ENCODE results near the gene LTBP2. TPM values are rescaled to one million over a fixed set of nuclear protein-coding genes. Genes with fewer than 3 reads are reported as not detected.

The LTBP2 gene
- total RNA-seq, 2 experiments from 2014 or later: 0.04 to 0.37 TPM

DNA sequence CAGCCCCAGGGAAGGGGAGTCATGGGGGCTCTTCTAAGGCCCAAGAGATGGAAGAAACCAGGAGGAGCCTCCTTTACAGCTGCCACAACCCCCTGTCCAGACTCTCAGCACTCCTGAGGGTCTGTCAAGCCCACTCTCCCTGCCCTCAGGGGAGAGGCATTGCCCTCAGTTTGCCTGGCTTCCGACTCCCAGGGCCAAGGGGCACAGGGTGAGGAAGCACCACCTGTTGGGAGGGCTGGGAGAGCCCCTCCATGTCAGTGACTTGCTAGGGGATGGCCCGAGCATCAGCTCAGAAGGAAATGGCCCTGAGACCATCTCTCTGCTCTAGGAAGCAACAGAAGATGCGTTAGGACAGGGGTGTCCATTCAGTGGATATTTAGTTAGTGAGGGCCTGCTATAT, 36.1 kb downstream of the LTBP2 start:
- Mint-ChIP-seq H3K27me3 (peaks cover 4% of the 10 kb centered on the region), H3K9me3 (ENCODE audit: low read depth) (no peaks in the 10 kb centered on the region), H3K4me3 (no peak overlapping the region), H3K36me3 (ENCODE audit: low read depth) (no peaks in the 10 kb centered on the region), H3K27ac (no peak overlapping the region), H3K4me1 (peaks cover 49% of the 10 kb centered on the region)
- intact Hi-C loops (cut with DNase I, micrococcal nuclease): no loop called here
- ChIA-PET CTCF (interaction anchor here (1.0 kb wide), 1 partner anchor 33 kb away, joined by 6 read pairs; no protein-coding TSS in a partner anchor), POLR2A (no interaction called here)
- ATAC-seq (no peak), DNase-seq (no peak)

DNA sequence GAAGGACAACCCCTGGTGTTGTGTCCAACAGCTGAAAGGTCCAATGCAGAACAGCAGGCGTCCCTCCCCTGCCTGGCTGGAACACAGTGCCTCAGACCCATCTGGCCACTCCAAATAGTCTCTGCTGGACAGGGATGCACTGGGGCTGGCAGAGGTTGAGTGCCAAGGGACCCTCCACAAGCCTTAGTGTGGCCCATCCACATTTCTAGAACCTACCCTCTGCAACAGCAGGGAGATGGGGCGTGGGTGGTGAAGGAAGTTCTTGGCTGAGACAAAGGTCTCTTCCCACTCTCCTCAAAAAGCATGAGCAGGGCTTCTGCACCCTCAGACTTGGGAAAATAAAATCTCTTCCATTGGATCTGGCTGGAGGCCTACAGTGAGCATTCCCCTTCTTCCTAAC, 36.5 kb downstream of the LTBP2 start:
- H3K27me3 Mint-ChIP-seq: peaks cover 4% of the 10 kb centered on the region
- H3K36me3 Mint-ChIP-seq (ENCODE audit: low read depth): no peaks in the 10 kb centered on the region
- POLR2A ChIA-PET: no interaction called here
- intact Hi-C loops (cut with DNase I, micrococcal nuclease): no loop called here
- DNase-seq (no peak), ATAC-seq (no peak)
- no peak overlapping the region for H3K27ac Mint-ChIP-seq
- CTCF ChIA-PET: interaction anchor here (0.9 kb wide), 1 partner anchor 87 kb away, joined by 3 read pairs; no protein-coding TSS in a partner anchor
- H3K4me1 Mint-ChIP-seq: peaks cover 47% of the 10 kb centered on the region
- H3K4me3 Mint-ChIP-seq: no peak overlapping the region
- no peaks in the 10 kb centered on the region for H3K9me3 Mint-ChIP-seq (ENCODE audit: low read depth)

DNA sequence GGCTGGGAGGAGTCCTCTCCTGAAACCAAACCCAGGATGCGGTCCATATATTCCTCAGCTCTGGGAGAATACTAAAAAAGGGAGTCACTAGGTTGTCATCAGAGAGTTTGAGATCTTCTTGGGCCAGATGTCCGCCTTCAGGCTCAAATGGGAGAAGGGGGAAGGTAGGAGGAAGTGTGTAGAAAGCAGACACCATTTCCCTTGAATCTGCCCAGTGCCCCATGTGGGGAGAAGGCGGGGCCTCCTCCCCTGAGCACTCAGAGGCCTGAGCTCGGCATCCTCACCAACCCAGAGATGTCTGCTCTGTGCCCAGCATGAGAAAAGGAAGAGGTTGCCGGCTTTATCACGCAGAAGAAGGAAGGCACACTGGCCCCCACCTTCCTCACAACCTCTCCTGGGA, 37.3 kb downstream of the LTBP2 start:
- intact Hi-C loops (cut with DNase I, micrococcal nuclease): loop anchor here in 1 of 2 experiments (5.0 kb wide), 1 partner anchor 82 kb away; the partner anchor contains the start of genes ISCA2 and NPC2
- no peak overlapping the region for H3K27ac Mint-ChIP-seq
- no peaks in the 10 kb centered on the region for H3K9me3 Mint-ChIP-seq (ENCODE audit: low read depth)
- no peaks in the 10 kb centered on the region for H3K36me3 Mint-ChIP-seq (ENCODE audit: low read depth)
- H3K4me3 Mint-ChIP-seq: no peak overlapping the region
- peaks cover 6% of the 10 kb centered on the region for H3K27me3 Mint-ChIP-seq
- ATAC-seq (no peak), DNase-seq (no peak)
- ChIA-PET CTCF (interaction anchor here (0.6 to 1.0 kb wide), 3 partner anchors 20 to 86 kb away, joined by 3 to 6 read pairs (median 3); no protein-coding TSS in a partner anchor), POLR2A (no interaction called here)
- H3K4me1 Mint-ChIP-seq: peaks cover 39% of the 10 kb centered on the region

DNA sequence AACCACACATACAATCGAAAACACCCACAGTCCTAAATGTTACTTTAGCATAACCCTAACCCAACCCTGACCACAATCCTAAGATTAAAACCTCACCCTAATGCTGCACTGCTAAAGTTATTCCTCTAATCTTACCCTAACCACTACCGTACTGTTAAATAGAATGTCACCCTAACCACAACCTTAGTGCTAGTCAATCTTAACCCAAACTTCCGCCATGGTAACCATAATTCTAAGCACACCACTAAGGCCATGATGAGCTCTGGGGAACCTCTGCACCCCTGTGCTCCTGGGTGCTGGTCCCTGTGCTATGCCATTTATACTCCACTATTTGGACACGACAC, 38.0 kb downstream of the LTBP2 start:
- ChIA-PET POLR2A (no interaction called here), CTCF (interaction anchor here (0.6 to 1.0 kb wide), 2 partner anchors 20 to 35 kb away, joined by 3 to 6 read pairs; no protein-coding TSS in a partner anchor)
- Mint-ChIP-seq H3K4me3 (no peak overlapping the region), H3K9me3 (ENCODE audit: low read depth) (no peaks in the 10 kb centered on the region), H3K36me3 (ENCODE audit: low read depth) (no peaks in the 10 kb centered on the region), H3K4me1 (peaks cover 33% of the 10 kb centered on the region), H3K27me3 (peaks cover 6% of the 10 kb centered on the region), H3K27ac (no peak overlapping the region)
- ATAC-seq: peak; percentile 38
- DNase-seq: no peak
- intact Hi-C loops (cut with DNase I, micrococcal nuclease): loop anchor here in 1 of 2 experiments (5.0 kb wide), 1 partner anchor 82 kb away; the partner anchor contains the start of genes ISCA2 and NPC2

DNA sequence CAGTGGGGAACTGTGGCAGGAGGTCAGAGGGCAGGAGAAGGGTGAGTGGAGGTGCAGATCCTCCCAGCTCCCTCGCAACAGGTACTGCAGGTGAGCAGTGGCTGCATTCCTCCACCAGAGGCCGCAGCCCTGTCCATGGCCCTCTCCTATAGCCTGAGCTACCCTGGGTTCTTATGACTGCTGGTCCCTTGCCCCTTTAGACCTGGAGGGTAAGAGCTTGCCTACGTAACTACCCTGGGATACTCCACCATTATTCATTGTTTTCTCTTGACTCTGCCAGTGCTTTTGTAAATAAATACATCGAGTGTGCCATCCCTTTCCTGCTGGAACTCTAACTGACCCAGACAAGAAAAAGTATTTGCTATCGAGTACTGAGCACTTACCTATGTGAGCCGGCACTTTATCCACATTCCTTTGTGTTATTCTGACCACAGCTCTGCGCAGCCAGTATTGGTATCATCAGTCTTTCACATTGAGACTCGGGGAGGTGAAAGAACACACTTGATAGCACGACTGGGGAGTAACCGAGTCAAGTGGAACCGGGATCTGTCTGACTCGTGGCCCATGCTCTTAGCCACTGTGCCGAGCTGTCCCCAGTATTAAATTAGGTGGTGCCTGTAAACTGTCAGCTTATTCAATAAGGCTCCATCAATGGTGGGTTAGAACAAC, 38.5 kb downstream of the LTBP2 start:
- H3K27ac Mint-ChIP-seq: no peak overlapping the region
- no peak for DNase-seq
- ATAC-seq: peak; percentile 13
- no peak overlapping the region for H3K4me3 Mint-ChIP-seq
- peaks cover 6% of the 10 kb centered on the region for H3K27me3 Mint-ChIP-seq
- POLR2A ChIA-PET: no interaction called here
- CTCF ChIA-PET: interaction anchor here (0.8 to 1.3 kb wide), 4 partner anchors 11 to 45 kb away, joined by 4 to 6 read pairs (median 4); no protein-coding TSS in a partner anchor
- peaks cover 28% of the 10 kb centered on the region for H3K4me1 Mint-ChIP-seq
- H3K9me3 Mint-ChIP-seq (ENCODE audit: low read depth): no peaks in the 10 kb centered on the region
- H3K36me3 Mint-ChIP-seq (ENCODE audit: low read depth): no peaks in the 10 kb centered on the region
- intact Hi-C loops (cut with DNase I, micrococcal nuclease): loop anchor here in 1 of 2 experiments (5.0 kb wide), 1 partner anchor 81 kb away; the partner anchor contains the start of genes ISCA2 and NPC2

DNA sequence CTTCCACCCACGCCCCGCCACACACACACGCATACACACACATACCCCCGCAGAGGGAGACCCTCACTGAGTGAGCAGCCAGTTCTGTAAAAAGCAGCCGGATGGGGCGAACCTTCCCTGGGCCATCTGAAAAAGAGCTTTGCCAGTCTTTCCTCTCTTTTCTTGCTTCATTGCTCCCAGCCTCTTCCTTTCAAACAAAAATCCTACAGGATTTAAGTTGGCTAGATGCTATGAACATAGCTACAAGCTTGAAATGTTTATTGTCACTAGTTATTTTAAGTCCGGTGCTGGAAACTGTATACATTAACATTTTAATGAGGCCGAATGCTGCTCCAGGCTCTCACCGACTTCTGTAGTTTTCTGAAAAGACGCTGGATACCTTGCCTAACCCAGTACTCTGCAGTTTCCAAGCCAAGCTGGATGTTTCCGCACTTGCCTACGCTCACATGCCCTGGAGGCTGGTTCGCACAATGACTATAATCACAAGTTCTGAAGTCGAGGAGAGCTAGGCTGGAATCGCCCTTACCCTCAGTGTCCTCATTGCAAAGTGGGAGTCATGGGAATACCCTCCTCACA, 39.2 kb downstream of the LTBP2 start:
- peaks cover 6% of the 10 kb centered on the region for H3K27me3 Mint-ChIP-seq
- ChIA-PET POLR2A (no interaction called here), CTCF (interaction anchor here (0.6 to 1.4 kb wide), 5 partner anchors 10 to 203 kb away, joined by 4 to 7 read pairs (median 4); no protein-coding TSS in a partner anchor)
- intact Hi-C loops (cut with DNase I, micrococcal nuclease): loop anchor here in 1 of 2 experiments (5.0 kb wide), 1 partner anchor 81 kb away; the partner anchor contains the start of genes ISCA2 and NPC2
- H3K36me3 Mint-ChIP-seq (ENCODE audit: low read depth): no peaks in the 10 kb centered on the region
- no peaks in the 10 kb centered on the region for H3K9me3 Mint-ChIP-seq (ENCODE audit: low read depth)
- no peak for DNase-seq
- ATAC-seq: no peak
- H3K4me1 Mint-ChIP-seq: peaks cover 27% of the 10 kb centered on the region
- H3K27ac Mint-ChIP-seq: no peak overlapping the region
- no peak overlapping the region for H3K4me3 Mint-ChIP-seq

DNA sequence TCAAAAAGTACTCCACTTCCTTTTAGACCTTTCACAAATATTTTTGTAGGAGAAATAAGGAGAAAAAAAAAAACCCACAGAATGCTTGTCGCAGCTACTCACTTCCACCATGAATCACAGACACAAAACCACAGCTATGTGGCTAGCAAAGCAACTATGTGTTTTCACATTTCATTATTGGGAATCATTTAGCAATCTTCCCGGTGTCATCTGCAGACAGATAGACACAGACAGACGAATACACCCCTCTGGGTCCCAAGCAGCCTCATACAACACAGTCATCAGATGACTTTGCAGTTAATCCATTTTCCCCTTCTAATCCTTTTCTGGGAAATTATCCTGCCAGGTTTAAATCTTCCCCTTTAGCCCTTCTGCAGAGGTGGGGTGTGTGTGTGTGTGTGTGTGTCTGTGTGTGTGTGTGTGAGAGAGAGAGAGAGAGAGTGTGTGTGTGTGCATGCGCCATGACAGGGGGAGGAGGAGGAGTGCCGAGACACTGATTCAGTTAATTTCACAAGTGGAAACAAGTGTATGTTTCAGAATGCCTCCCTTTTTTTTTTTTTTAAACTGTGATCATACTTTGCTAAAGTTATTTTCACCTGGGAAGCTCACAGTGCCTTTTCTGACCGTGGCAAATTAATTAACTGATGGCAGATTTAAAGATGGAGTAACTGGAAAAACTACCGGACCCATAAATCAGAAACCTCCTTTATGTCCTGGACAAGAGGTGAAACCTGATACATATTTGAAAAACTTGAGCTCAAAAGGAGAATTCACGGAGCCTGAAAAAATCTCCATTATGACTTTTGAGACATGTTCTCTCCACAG, 39.9 kb downstream of the LTBP2 start:
- POLR2A ChIA-PET: interaction anchor here (0.8 kb wide), 1 partner anchor 46 kb away, joined by 3 read pairs; no protein-coding TSS in a partner anchor
- DNase-seq: peak; percentile 52
- intact Hi-C loops (cut with DNase I, micrococcal nuclease): loop anchor here in 1 of 2 experiments (5.0 kb wide), 1 partner anchor 80 kb away; the partner anchor contains the start of genes ISCA2 and NPC2
- Mint-ChIP-seq H3K4me3 (peak overlapping the region; percentile 38), H3K9me3 (ENCODE audit: low read depth) (no peaks in the 10 kb centered on the region), H3K27ac (peak overlapping the region; percentile 74), H3K36me3 (ENCODE audit: low read depth) (no peaks in the 10 kb centered on the region), H3K4me1 (peaks cover 27% of the 10 kb centered on the region), H3K27me3 (peaks cover 6% of the 10 kb centered on the region)
- CTCF ChIA-PET: interaction anchor here (0.8 to 1.4 kb wide), 6 partner anchors 9 to 72 kb away, joined by 3 to 5 read pairs (median 4); no protein-coding TSS in a partner anchor
- ATAC-seq: peak; percentile 80

DNA sequence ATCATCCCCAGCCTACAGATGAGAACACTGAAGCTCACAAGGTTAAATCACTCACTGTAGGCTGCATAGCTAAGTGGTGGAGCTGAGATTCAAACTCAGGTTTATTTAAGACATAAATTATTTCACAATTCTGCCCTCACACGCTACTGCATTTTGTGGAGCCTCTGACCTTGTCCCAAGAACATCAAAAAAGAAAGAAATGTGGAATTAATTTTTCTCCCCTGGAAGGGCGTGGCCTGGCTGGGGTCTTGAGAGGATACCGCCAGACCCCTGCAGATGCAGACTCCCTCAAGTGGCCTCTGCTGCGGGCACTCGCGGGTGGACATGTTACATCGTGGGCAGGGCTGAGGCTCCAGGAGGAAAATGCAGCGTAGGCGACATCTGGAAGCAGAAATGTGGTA, 40.6 kb downstream of the LTBP2 start:
- no peak overlapping the region for H3K27ac Mint-ChIP-seq
- peak; percentile 5 for ATAC-seq
- peaks cover 27% of the 10 kb centered on the region for H3K4me1 Mint-ChIP-seq
- no peaks in the 10 kb centered on the region for H3K9me3 Mint-ChIP-seq (ENCODE audit: low read depth)
- no peak for DNase-seq
- intact Hi-C loops (cut with DNase I, micrococcal nuclease): loop anchor here in 1 of 2 experiments (5.0 kb wide), 1 partner anchor 79 kb away; the partner anchor contains the start of genes ISCA2 and NPC2
- H3K27me3 Mint-ChIP-seq: peaks cover 6% of the 10 kb centered on the region
- POLR2A ChIA-PET: interaction anchor here (0.6 to 0.8 kb wide), 2 partner anchors 20 to 47 kb away, joined by 3 to 5 read pairs; no protein-coding TSS in a partner anchor
- no peak overlapping the region for H3K4me3 Mint-ChIP-seq
- H3K36me3 Mint-ChIP-seq (ENCODE audit: low read depth): no peaks in the 10 kb centered on the region
- CTCF ChIA-PET: interaction anchor here (1.1 to 1.4 kb wide), 3 partner anchors 10 to 71 kb away, joined by 3 to 5 read pairs (median 5); no protein-coding TSS in a partner anchor

DNA sequence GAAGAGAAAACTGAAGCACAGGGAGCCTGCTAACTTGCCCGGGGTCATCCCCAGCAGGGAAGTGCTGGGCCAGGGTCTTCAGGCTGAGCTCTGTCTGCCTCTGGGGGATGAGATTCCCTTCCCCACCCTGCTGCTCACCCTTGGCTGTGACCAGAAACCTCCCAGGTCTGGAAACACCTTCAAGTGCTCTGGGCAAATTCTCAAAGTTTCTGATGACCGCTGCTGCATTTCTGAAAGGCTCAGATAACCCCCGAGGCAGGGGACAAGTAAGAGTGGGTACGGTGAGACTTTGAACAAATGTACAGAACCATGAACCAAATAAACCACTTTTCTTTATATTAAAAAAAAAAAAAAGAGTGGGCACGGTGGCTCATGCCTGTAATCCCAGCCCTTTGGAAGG, 41.3 kb downstream of the LTBP2 start:
- H3K9me3 Mint-ChIP-seq (ENCODE audit: low read depth): no peaks in the 10 kb centered on the region
- CTCF ChIA-PET: interaction anchor here (1.1 to 1.2 kb wide), 2 partner anchors 9 to 71 kb away, joined by 3 to 5 read pairs; no protein-coding TSS in a partner anchor
- no peak overlapping the region for H3K27ac Mint-ChIP-seq
- intact Hi-C loops (cut with DNase I, micrococcal nuclease): loop anchor here in 1 of 2 experiments (5.0 kb wide), 1 partner anchor 78 kb away; the partner anchor contains the start of genes ISCA2 and NPC2
- ATAC-seq (no peak), DNase-seq (no peak)
- H3K27me3 Mint-ChIP-seq: peaks cover 6% of the 10 kb centered on the region
- H3K4me1 Mint-ChIP-seq: peaks cover 27% of the 10 kb centered on the region
- H3K36me3 Mint-ChIP-seq (ENCODE audit: low read depth): no peaks in the 10 kb centered on the region
- POLR2A ChIA-PET: interaction anchor here (0.6 kb wide), 2 partner anchors 20 to 497 kb away, joined by 4 to 5 read pairs; no protein-coding TSS in a partner anchor
- H3K4me3 Mint-ChIP-seq: no peak overlapping the region

DNA sequence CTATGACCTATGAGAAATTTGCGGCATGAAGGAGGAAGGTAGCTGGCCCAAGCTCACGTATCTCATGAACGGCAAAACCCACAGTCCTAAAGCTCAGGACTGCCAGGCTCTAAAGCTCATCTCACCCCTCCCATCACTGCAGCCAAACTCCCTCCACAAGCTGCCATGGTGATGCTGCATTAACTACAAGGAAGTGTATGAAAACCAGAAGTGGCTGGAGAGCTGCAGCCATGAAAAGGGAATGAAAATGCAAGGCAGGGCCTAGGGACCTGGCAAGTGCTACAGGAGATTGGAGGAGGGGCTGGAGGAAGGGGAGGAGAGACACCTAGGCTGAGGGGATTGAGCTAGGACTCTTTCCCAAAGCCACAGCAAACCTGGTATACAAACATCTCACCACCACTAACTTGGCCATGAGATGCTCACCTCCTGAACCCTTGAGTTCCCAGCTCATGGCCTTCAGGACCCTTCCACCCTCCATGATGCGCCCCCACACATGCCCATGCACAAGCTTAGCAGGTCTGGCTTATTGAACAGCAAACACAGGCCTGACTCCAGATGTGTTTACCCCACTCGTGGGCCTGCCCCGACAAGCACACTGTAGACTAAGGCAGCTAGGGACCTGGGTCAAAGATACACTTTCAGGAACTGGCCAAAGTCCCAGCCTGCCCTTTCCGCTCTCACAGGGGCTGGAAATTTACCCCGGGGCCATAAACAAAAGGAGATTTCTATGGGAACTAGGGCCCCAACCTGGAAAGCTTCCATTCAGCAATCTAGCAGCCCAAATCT, 42.0 kb downstream of the LTBP2 start:
- no peak overlapping the region for H3K27ac Mint-ChIP-seq
- no peak for DNase-seq
- no peaks in the 10 kb centered on the region for H3K36me3 Mint-ChIP-seq (ENCODE audit: low read depth)
- no peak for ATAC-seq
- no peak overlapping the region for H3K4me3 Mint-ChIP-seq
- H3K9me3 Mint-ChIP-seq (ENCODE audit: low read depth): no peaks in the 10 kb centered on the region
- peaks cover 27% of the 10 kb centered on the region for H3K4me1 Mint-ChIP-seq
- peaks cover 6% of the 10 kb centered on the region for H3K27me3 Mint-ChIP-seq
- POLR2A ChIA-PET: interaction anchor here (0.6 to 0.9 kb wide), 2 partner anchors 274 to 496 kb away, joined by 3 to 4 read pairs; no protein-coding TSS in a partner anchor
- CTCF ChIA-PET: interaction anchor here (0.8 to 1.3 kb wide), 3 partner anchors 39 to 377 kb away, joined by 3 to 6 read pairs (median 3); no protein-coding TSS in a partner anchor
- intact Hi-C loops (cut with DNase I, micrococcal nuclease): loop anchor here in 1 of 2 experiments (5.0 kb wide), 1 partner anchor 78 kb away; the partner anchor contains the start of genes ISCA2 and NPC2
